Esophagus squamous epithelium (tissue), 5 donors: ENCODE data around the gene SNX32. TPM values are rescaled to one million over a fixed set of nuclear protein-coding genes. Genes with fewer than 3 reads are reported as not detected.

ENCODE experiments used
- DNase-seq: peaks from one replicate; lab custom pipeline; 2025; lab: John Stamatoyannopoulos, UW
- H3K27ac ChIP-seq, 4 donors: fragments of 200-600 bp; sonication (generic); one replicate each; pipeline ENCODE4 v1.5.1; 2016 to 2019; ENCODE audit warnings: mild to moderate bottlenecking in 1 of 4
- H3K27me3 ChIP-seq, 4 donors: fragments of 200-600 bp; sonication (generic); 1 replicate in 3 of 4; 2 replicates in 1 of 4; pipeline versions ENCODE4 v1.5.1 to v1.6.0; 2017 to 2021; ENCODE audit warnings: antibody characterized with exemption in 1 of 4
- H3K36me3 ChIP-seq, 3 donors: fragments of 200-600 bp; sonication (generic); one replicate each; pipeline ENCODE4 v1.5.1; 2016 to 2019
- H3K4me1 ChIP-seq, 3 donors: fragments of 200-600 bp; sonication (generic); one replicate each; pipeline ENCODE4 v1.5.1; 2017 to 2019
- H3K4me3 ChIP-seq, 4 donors: fragments of 200-600 bp; sonication (generic); 1 replicate in 3 of 4; 2 replicates in 1 of 4; pipeline ENCODE4 v1.5.1; 2016 to 2019; ENCODE audit warnings: mild to moderate bottlenecking in 2 of 4, moderate library complexity in 1 of 4
- H3K9me3 ChIP-seq, 3 donors: fragments of 200-600 bp; sonication (generic); one replicate each; pipeline ENCODE4 v1.5.1; 2016 to 2019
- POLR2A ChIP-seq, 4 donors: fragments of 450-650 bp; IDR thresholded peaks; one replicate each; pipeline ENCODE4 v1.6.1; 2017; ENCODE audit warnings: antibody characterized with exemption in 4 of 4, mild to moderate bottlenecking in 4 of 4, moderate library complexity in 3 of 4
- WGBS, 2 donors: methylation state at CpG; one replicate each; pipeline ENCODE4 v1.1.5; 2018; 5-methylcytosine and 5-hydroxymethylcytosine counted together
- intact Hi-C: fragments of 100-400 bp; cut with DNase I; formaldehyde crosslinking; loops from one replicate; pipeline ENCODE4 v1.15.0; 2022
- total RNA-seq, 4 donors: library from RNA; depleted of rRNA; stranded (reverse); fragments of >200 nt; gene quantifications; one replicate each; pipeline ENCODE4 v1.1.0, GENCODE V29; 2016
- TF ChIP-seq, protein P1 (sequence below), 6 experiments: fragments of 450-650 bp in 4 of 6; fragments of 200-600 bp in 2 of 6; sonication (generic) in 2 of 6; IDR thresholded peaks; one replicate each; pipeline ENCODE4 v1.5.1; 2016 to 2019; ENCODE audit warnings: antibody characterized with exemption in 6 of 6, mild to moderate bottlenecking in 4 of 6, moderate library complexity in 4 of 6
- donor health status: DM: yes; HTN: yes; CAD: no.

SNX32 gene
- total RNA-seq, 4 donors from 2014 or later, result 0.38 TPM; not detected in 3

DNA sequence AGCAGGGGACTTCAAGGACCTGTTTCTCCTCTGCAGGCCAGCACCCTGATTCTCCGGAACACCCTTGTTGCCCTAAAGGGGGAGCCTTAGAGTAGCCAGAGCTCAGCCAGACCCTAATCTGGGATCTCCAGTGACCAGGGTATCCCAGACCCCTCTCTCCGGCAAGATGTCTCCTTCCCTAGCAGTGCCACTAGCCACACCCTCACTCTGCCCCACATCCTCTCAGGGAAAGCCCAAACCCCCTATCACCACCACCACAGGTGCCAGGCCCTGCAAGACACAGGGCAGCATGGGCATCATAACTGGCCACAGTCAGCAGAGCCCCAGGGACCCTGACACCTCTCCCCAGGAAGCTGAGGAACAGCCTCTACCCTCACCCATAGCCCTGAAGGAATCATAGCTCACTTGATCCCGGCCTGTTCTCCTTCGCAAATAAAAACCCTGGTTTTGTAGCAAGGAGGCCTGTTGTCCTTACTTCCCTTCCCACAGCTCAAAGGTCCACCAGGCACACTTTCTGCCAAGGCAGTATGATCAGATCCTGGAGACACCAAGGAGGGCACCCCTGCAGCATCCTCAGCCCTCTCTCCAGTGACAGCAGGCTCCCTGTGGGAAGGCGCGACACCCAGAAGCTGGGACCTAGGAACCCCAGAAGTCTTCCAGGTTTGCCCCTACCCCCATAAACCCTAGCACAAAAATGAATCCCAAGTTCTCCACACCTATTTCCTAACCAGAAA, 19.6 kb downstream of the SNX32 start:
- DNase-seq, result no peak
- Histone ChIP-seq H3K9me3 (no peaks in the 10 kb centered on the region), H3K27ac (no peak overlapping the region), H3K36me3 (peaks cover 37 to 61% (median 40%) of the 10 kb centered on the region in 3 donors), H3K27me3 (no peaks in the 10 kb centered on the region), H3K4me1 (peaks cover 7 to 41% (median 18%) of the 10 kb centered on the region in 3 donors), H3K4me3 (no peak overlapping the region)
- no peak for TF ChIP-seq POLR2A (IDR thresholded peaks at IDR 0.05)
- TF ChIP-seq, protein P1, sequence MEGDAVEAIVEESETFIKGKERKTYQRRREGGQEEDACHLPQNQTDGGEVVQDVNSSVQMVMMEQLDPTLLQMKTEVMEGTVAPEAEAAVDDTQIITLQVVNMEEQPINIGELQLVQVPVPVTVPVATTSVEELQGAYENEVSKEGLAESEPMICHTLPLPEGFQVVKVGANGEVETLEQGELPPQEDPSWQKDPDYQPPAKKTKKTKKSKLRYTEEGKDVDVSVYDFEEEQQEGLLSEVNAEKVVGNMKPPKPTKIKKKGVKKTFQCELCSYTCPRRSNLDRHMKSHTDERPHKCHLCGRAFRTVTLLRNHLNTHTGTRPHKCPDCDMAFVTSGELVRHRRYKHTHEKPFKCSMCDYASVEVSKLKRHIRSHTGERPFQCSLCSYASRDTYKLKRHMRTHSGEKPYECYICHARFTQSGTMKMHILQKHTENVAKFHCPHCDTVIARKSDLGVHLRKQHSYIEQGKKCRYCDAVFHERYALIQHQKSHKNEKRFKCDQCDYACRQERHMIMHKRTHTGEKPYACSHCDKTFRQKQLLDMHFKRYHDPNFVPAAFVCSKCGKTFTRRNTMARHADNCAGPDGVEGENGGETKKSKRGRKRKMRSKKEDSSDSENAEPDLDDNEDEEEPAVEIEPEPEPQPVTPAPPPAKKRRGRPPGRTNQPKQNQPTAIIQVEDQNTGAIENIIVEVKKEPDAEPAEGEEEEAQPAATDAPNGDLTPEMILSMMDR (IDR thresholded peaks at IDR 0.05), result no peak
- intact Hi-C loops, result no loop called here
- 78 to 93% methylated on average over 3 to 6 of the region's 6 CpGs for WGBS, 2 donors

- 86 to 100% methylated on average over 1 to 3 of the region's 4 CpGs for WGBS, 2 donors
- Histone ChIP-seq H3K27ac (no peak overlapping the region), H3K4me3 (no peak overlapping the region), H3K4me1 (peaks cover 10 to 49% (median 18%) of the 10 kb centered on the region in 3 donors), H3K36me3 (peaks cover 37 to 61% (median 40%) of the 10 kb centered on the region in 3 donors), H3K9me3 (no peaks in the 10 kb centered on the region), H3K27me3 (no peaks in the 10 kb centered on the region)
- DNase-seq, result no peak
- intact Hi-C loops, result no loop called here
- TF ChIP-seq, protein P1 (IDR thresholded peaks at IDR 0.05), result no peak
- TF ChIP-seq POLR2A (IDR thresholded peaks at IDR 0.05), result no peak
Observed at GRCh38 chr11:65854161-65854592, 20.4 kb downstream of the SNX32 start.

- no peak for DNase-seq
- Histone ChIP-seq H3K36me3 (peaks cover 37 to 61% (median 40%) of the 10 kb centered on the region in 3 donors), H3K4me1 (peaks cover 16 to 59% (median 18%) of the 10 kb centered on the region in 3 donors), H3K9me3 (no peaks in the 10 kb centered on the region), H3K27ac (no peak overlapping the region), H3K27me3 (no peaks in the 10 kb centered on the region), H3K4me3 (no peak overlapping the region)
- intact Hi-C loops, result no loop called here
- no peak for TF ChIP-seq POLR2A (IDR thresholded peaks at IDR 0.05)
- TF ChIP-seq, protein P1 (IDR thresholded peaks at IDR 0.05), result no peak
- WGBS, 2 donors, result 74 to 83% methylated on average over 9 to 11 of the region's 15 CpGs
Observed at GRCh38 chr11:65854852-65855837, 21.4 kb downstream of the SNX32 start.

DNA sequence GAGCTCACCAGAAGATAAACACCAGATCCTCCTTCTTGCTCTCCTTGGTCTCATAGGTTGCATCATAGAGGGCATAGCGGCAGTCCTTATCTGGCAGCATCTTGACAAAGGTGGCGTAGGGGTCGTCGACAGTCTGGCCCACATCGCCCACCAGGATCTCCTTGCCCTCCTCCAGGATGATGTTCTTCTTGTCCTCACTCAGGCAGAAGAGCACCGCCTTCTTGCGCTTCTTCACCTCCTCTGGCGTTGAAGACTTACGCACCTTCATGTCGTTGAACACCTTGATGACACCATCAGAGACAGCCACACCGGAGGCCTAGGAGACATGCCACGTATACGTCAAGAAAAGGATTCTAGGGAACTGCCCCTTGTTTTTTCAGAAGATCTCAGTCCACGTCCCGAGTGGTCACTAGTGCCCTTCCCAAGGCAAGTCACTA, 22.2 kb downstream of the SNX32 start:
- no peak for TF ChIP-seq POLR2A (IDR thresholded peaks at IDR 0.05)
- TF ChIP-seq, protein P1 (IDR thresholded peaks at IDR 0.05), result no peak
- no peaks in the 10 kb centered on the region for H3K27me3 ChIP-seq
- DNase-seq, result no peak
- peaks cover 16 to 62% (median 18%) of the 10 kb centered on the region in 3 donors for H3K4me1 ChIP-seq
- H3K36me3 ChIP-seq, result peaks cover 37 to 55% (median 40%) of the 10 kb centered on the region in 3 donors
- H3K4me3 ChIP-seq, result peak overlapping the region in 3 of 4 donors; percentile 83 to 94 (median 84)
- no peaks in the 10 kb centered on the region for H3K9me3 ChIP-seq
- 79 to 87% methylated on average over 15 of the region's 15 CpGs for WGBS, 2 donors
- peak overlapping the region in 2 of 4 donors; percentile 96 to 97 for H3K27ac ChIP-seq
- intact Hi-C loops, result no loop called here
